HUES64 (cell line): ENCODE data around the gene RNF145.
A peak's percentile ranks its signal among the peaks of the same experiment; 100 is the strongest.

Source experiments
- H3K27ac ChIP-seq: 2 replicates; pipeline ENCODE4 v1.7.0; 2013; ENCODE audit warnings: low read depth, low read length, inconsistent platforms
- H3K27me3 ChIP-seq: 2 replicates; pipeline ENCODE4 v1.6.1; 2013; ENCODE audit warnings: mild to moderate bottlenecking, low read length; ENCODE audit not compliant: insufficient read depth
- H3K36me3 ChIP-seq: 2 replicates; pipeline ENCODE4 v1.6.1; 2013; ENCODE audit warnings: mild to moderate bottlenecking, low read length; ENCODE audit not compliant: insufficient read depth
- H3K4me1 ChIP-seq: 2 replicates; pipeline ENCODE4 v1.6.1; 2013; ENCODE audit warnings: mild to moderate bottlenecking, low read length, moderate library complexity; ENCODE audit not compliant: insufficient read depth
- H3K4me3 ChIP-seq: 2 replicates; pipeline ENCODE4 v1.5.1; 2013; ENCODE audit warnings: mild to moderate bottlenecking, low read length, moderate library complexity
- H3K9ac ChIP-seq: 2 replicates; pipeline ENCODE4 v1.6.1; 2013; ENCODE audit warnings: mild to moderate bottlenecking, low read depth, low read length
- H3K9me3 ChIP-seq: 2 replicates; pipeline ENCODE4 v1.6.1; 2013; ENCODE audit warnings: low read depth, low read length; ENCODE audit not compliant: insufficient read depth
- WGBS: fragments of 150-250, 120-280 bp; methylation state at CpG from one replicate; pipeline ENCODE4 v1.1.7; 2013; ENCODE audit warnings: missing lambda C conversion rate; 5-methylcytosine and 5-hydroxymethylcytosine counted together

RNF145 gene

DNA sequence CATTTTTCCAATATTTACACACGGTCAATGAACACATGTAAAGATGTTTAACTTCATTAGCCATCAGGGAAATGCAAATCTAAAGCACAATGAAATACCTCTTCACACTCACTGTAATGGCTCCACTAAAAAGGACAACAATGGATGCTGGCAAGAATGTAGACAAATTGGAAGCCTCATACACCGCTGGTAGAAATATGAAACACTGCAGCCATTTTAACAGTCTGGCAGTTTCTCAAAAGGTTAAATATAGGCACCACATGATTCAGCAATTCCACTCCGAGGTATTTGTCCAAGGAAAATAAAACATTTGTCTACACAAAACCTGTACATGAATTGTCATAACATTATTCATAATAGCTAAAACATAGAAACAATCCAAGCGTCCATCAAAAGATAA, 20.0 kb downstream of the RNF145 start:
- H3K9ac ChIP-seq, result no peak overlapping the region
- H3K27me3 ChIP-seq, result no peaks in the 10 kb centered on the region
- no peak overlapping the region for H3K27ac ChIP-seq
- no peak overlapping the region for H3K4me3 ChIP-seq
- peaks cover 25% of the 10 kb centered on the region for H3K36me3 ChIP-seq
- WGBS, result 93% methylated on average over 4 of the region's 4 CpGs
- peaks cover 17% of the 10 kb centered on the region; the same call in 1 of the 2 replicates for H3K4me1 ChIP-seq
- no peaks in the 10 kb centered on the region for H3K9me3 ChIP-seq

DNA sequence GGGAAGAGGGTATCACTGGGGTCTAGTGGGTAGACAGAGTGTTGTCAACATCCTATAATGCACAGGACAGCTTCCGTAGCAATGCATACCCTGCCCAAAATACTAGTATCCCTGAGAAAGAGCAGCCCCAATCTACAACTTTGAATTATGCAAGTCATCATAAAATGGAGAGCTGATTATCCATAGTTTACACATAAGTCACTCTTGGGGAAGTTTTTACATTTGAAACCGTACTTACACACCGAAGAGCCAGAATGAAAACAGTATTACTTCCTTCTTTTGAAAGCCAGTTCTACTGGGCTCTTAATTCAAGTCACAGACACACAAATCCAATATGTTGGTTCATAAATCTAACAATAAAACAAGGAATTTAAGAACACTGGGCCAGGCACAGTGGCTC, 21.6 kb downstream of the RNF145 start:
- Histone ChIP-seq H3K4me1 (peaks cover 28% of the 10 kb centered on the region; the same call in 1 of the 2 replicates), H3K4me3 (no peak overlapping the region), H3K27ac (no peak overlapping the region), H3K27me3 (no peaks in the 10 kb centered on the region), H3K36me3 (peaks cover 20% of the 10 kb centered on the region; the same call in 1 of the 2 replicates), H3K9me3 (no peaks in the 10 kb centered on the region), H3K9ac (no peak overlapping the region)
- WGBS, result 97% methylated on average over 3 of the region's 3 CpGs

DNA sequence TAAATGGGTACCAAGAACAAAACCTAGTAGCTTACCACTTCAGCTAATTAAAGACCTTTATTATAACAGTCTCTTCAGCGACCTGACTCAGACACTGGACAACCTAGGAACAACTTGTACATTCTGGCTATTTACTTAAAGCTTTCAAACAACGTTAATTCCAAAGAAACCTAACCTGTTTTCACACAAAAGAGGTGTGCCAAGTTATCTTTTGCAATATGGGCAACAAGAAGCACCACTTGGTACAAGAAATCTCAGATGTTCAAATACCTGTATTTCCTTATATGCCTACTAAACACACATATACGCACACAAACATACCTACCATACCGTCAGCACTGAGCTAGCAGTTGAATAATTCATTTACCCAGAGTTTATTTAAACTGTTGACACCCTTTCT, 23.0 kb downstream of the RNF145 start:
- no peak overlapping the region for H3K4me3 ChIP-seq
- WGBS, result 91% methylated on average over 4 of the region's 4 CpGs
- no peak overlapping the region for H3K9ac ChIP-seq
- no peaks in the 10 kb centered on the region for H3K27me3 ChIP-seq
- H3K9me3 ChIP-seq, result no peaks in the 10 kb centered on the region
- H3K36me3 ChIP-seq, result peaks cover 25% of the 10 kb centered on the region
- H3K27ac ChIP-seq, result no peak overlapping the region
- H3K4me1 ChIP-seq, result peaks cover 28% of the 10 kb centered on the region; the same call in 1 of the 2 replicates

DNA sequence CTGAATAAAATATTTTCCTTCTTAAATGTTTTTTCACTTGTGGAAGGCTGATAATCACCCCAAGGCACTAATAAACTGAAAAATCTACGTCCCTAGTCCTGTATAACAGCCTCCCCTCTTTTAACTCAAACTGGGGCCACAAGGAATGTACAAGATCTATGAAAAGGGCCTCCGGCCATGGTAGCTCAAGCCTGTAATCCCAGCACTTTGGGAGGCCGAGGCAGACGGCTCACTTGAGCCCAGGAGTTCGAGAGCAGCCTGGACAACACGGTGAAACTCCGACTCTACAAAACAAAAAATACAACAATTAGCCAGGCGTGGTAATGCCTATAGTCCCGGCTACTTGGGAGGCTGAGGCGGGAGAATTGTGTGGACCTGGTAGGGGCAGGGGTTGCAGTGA, 23.6 kb downstream of the RNF145 start:
- Histone ChIP-seq H3K4me1 (peaks cover 28% of the 10 kb centered on the region; the same call in 1 of the 2 replicates), H3K36me3 (peaks cover 27% of the 10 kb centered on the region), H3K4me3 (no peak overlapping the region), H3K9me3 (no peaks in the 10 kb centered on the region), H3K27me3 (no peaks in the 10 kb centered on the region), H3K9ac (no peak overlapping the region), H3K27ac (peak overlapping the region; percentile 7; the same call in 1 of the 2 replicates)
- WGBS, result 84% methylated on average over 10 of the region's 10 CpGs

DNA sequence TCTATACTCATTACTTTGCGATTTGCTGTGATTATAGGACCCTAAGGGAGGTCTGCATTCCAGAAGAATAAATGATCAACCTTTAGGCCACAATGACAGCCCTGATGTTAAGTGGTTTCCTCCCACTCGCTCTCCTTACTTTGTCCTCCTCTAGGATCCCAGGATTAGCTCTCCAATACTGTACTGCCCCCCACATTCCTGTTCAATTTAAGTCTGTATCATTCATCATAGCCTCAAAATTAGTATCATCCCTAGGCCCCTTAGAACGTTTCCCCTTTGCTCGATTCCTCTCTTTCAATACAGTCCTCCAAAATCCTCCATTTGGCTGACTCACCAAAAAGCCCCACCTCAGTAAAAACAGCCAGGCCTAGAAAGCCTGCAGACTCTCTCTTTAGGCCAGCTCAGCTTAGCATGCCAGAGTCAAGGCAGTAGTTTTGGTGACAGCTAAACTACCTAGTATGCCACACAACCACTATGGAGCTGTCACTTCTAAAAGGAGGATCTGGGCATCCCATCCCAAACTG, 24.4 kb downstream of the RNF145 start:
- Histone ChIP-seq H3K36me3 (peaks cover 22% of the 10 kb centered on the region), H3K27ac (peak overlapping the region; percentile 1), H3K9me3 (no peaks in the 10 kb centered on the region), H3K4me3 (no peak overlapping the region), H3K9ac (0 out of 2 replicates have a peak overlapping the region, but pooled peaks have one; percentile 6), H3K4me1 (peaks cover 28% of the 10 kb centered on the region; the same call in 1 of the 2 replicates), H3K27me3 (no peaks in the 10 kb centered on the region)
- 69% methylated on average over 4 of the region's 4 CpGs for WGBS

DNA sequence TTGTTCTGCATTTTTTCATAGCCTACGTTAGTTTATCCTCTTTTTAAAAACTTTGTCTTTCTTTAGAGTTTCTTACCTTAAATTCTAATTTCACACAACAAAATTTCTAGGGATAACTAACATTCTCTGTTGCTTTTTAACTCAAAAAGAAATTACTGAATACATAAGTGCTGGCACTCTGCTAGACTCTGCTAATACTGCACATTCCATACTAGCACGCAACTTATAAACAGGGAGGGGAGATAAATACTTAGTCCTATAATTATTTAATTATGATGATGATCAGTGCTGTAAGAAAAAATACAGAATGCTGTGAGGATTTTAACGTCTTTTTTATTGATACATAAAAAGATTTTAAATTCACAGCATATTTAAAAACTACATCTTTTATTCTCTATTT, 25.1 kb downstream of the RNF145 start:
- Histone ChIP-seq H3K27me3 (no peaks in the 10 kb centered on the region), H3K36me3 (peaks cover 17% of the 10 kb centered on the region), H3K27ac (no peak overlapping the region), H3K9me3 (no peaks in the 10 kb centered on the region), H3K4me1 (peaks cover 33% of the 10 kb centered on the region; the same call in 1 of the 2 replicates), H3K4me3 (no peak overlapping the region), H3K9ac (no peak overlapping the region)
- whole genome bisulfite sequencing, result 100% methylated on average over 1 of the region's 3 CpGs

DNA sequence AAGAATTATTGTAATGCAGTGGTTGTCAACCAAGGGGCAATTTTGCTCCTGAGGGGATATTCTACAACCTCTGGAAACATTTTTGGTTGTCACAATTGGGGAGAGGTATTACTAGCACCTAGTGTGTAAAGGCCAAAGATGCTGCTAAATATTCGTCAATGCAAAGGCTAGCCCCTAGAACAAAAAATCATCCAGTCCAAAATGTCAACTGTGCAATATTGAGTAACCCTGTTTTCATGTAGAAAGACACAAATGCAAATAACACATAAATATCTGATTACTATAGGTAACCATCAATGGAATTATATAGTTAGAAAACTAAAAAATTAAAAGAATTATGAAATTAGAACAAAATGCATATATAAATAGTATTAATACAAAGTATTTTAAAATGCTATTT, 26.1 kb downstream of the RNF145 start:
- Histone ChIP-seq H3K4me3 (no peak overlapping the region), H3K9ac (no peak overlapping the region), H3K9me3 (no peaks in the 10 kb centered on the region), H3K36me3 (peaks cover 18% of the 10 kb centered on the region), H3K4me1 (peaks cover 37% of the 10 kb centered on the region; the same call in 1 of the 2 replicates), H3K27me3 (no peaks in the 10 kb centered on the region), H3K27ac (no peak overlapping the region; the same call in 1 of the 2 replicates)
- no CpG with 5 or more reads among the region's 1 CpG for WGBS

DNA sequence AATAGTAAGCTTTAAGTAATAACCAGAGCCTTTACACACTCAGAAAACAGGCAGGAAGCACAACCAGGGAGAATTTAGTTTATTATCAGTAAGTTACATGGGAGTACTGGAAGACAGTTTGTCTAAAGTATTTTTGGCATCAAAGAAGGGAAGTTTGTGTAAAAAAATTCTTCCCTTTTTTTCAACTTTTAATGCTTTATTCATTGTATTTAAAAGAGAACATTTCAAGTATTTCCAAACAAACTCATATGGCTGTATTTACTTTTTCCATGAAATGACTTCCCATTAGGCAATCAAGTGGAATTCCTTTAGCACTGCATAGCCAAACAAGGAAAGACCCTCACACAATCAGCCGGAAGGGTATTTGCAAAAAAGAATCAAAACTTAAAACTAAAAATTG, 26.7 kb downstream of the RNF145 start:
- Histone ChIP-seq H3K4me3 (no peak overlapping the region), H3K27ac (no peak overlapping the region; the same call in 1 of the 2 replicates), H3K27me3 (no peaks in the 10 kb centered on the region), H3K4me1 (peaks cover 37% of the 10 kb centered on the region; the same call in 1 of the 2 replicates), H3K36me3 (peaks cover 21% of the 10 kb centered on the region), H3K9me3 (no peaks in the 10 kb centered on the region), H3K9ac (no peak overlapping the region)
- WGBS, result no CpG with 5 or more reads among the region's 1 CpG

DNA sequence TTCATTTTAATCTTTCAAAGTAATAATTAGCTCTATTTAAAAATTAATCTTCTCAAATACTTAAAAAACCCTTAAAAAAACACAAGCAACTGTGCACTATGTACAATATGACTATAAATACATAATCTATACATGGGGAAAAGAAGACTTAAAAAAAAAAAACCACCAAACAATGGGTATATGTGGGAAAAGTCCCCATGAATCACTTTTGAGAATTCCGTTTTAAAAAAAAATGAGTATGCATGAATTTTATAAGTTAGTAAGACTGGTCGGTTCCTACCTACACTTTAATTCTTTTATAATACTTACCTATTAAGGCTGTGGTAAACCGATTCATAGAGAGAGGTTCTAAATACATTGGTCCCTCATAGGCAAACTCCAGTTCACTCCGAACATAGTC, 27.7 kb downstream of the RNF145 start:
- H3K27ac ChIP-seq, result no peak overlapping the region
- no CpG with 5 or more reads among the region's 4 CpGs for WGBS
- H3K36me3 ChIP-seq, result peaks cover 30% of the 10 kb centered on the region
- H3K4me1 ChIP-seq, result peaks cover 37% of the 10 kb centered on the region; the same call in 1 of the 2 replicates
- no peaks in the 10 kb centered on the region for H3K27me3 ChIP-seq
- no peak overlapping the region for H3K4me3 ChIP-seq
- no peaks in the 10 kb centered on the region for H3K9me3 ChIP-seq
- H3K9ac ChIP-seq, result no peak overlapping the region

DNA sequence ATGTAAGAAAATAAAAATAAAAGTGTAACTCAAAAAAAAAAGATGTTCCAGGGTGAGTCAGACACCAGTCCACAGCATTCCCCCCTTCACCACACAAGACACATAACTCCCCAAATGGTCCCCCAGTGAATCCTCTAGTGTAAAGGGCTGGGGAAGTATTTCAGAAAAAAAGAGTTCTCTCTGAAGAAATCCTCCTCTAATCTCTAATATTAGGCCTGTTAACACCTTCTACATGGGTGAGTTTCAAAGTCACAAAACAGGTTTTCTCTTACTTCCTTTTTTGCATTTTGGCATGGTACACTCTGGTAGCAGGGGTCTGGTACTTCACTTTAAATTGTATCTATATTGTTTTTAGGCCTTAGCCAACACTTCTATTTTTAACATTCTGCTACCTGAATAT, 28.2 kb downstream of the RNF145 start:
- H3K9me3 ChIP-seq, result no peaks in the 10 kb centered on the region
- H3K4me3 ChIP-seq, result no peak overlapping the region
- no peaks in the 10 kb centered on the region for H3K27me3 ChIP-seq
- H3K9ac ChIP-seq, result no peak overlapping the region
- H3K4me1 ChIP-seq, result peaks cover 33% of the 10 kb centered on the region; the same call in 1 of the 2 replicates
- peaks cover 34% of the 10 kb centered on the region for H3K36me3 ChIP-seq
- no peak overlapping the region for H3K27ac ChIP-seq

DNA sequence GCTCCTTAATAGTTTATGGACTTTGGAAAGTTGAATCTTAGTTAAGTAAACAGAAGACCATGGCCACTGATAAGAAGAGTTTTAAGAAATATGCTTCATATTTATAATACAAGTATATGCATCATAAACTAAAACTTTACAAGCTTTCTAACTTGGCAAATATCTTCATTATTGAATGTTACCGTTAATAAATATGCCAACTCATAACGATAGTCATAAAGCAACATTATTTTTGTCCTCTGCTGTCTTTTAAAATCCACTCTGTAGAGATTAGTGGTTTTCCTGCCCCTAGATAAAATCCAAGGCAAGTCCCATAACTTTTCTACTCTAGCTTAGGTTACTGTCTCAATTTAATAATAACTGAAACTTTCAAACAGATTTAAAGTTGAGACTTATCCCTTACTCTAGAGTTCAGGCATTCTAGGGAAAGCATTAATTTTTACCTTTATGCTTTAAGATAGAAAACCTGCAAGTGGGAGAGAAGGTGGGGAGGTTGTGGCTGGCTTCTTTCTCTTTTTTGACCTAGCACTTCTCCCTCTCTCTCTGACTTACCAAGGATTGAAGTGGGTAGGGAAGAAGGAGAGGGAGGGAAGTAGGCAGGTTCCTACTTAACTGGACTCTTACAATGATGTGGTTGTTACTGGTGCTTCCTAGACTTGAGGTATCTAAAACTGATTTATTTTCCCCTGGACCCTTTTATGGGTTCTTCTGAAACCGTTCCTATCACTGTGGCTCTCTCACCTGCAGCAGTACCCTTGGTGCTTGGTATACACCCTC, 29.6 kb downstream of the RNF145 start:
- Histone ChIP-seq H3K27me3 (no peaks in the 10 kb centered on the region), H3K36me3 (peaks cover 43% of the 10 kb centered on the region), H3K9ac (no peak overlapping the region), H3K4me1 (peaks cover 22% of the 10 kb centered on the region; the same call in 1 of the 2 replicates), H3K9me3 (no peaks in the 10 kb centered on the region), H3K4me3 (no peak overlapping the region), H3K27ac (no peak overlapping the region)
- 96% methylated on average over 3 of the region's 3 CpGs for WGBS
